ENCODE results near the gene KLHDC2.
"Not testable (repeated sequence)": the region's sequence is repeated elsewhere in the genome, so short reads cannot be mapped to it uniquely, and the experiment has no call there.

Gene KLHDC2

DNA sequence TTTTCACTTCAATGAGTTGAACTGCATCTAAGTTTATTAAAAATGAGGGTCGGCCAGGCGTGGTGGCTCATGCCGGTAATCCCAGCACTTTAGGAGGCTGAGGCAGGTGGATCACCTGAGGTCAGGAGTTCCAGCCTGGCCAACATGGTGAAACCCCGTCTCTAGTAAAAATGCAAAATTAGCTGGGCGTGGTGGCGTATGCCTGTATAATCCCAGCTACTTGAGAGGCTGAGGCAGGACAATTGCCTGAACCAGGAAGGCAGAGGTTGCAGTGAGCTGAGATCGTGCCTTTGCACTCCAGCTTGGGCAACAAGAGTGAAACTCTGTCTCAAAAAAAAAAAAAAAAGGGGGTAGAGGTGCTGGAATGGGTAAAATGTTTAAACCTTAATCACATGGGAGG is 13.1 kb downstream of the KLHDC2 start:
- DNase-seq = not testable (repeated sequence)

DNA sequence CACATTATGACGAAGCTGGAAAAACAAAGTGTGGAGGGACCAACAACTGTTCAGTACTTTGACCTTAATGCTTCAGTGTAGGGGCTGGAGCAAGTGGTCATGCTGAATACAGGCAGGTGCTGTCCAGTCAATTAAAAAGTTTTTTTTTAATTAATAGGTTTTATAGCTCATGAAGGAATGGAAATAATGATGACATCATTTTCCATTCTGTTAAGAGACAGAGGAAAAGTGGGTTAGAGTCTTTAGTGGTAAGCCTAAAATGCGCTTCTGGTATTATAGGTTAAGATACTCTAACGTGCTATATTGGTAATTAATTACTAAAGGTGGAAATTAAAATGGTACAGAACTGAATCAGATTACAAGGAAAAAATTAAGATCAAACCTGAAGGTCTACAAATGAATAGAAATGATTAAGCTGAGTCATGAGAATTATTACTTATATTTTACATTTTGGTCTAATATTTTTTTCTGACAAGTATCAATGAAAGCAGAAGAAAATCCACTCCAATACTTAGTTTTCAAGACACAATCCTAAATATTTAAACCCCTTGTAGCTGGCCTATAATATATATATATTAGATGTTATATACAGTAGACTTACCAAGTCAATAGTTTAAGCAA is 15.6 kb downstream of the KLHDC2 start:
- no peak for DNase-seq

DNA sequence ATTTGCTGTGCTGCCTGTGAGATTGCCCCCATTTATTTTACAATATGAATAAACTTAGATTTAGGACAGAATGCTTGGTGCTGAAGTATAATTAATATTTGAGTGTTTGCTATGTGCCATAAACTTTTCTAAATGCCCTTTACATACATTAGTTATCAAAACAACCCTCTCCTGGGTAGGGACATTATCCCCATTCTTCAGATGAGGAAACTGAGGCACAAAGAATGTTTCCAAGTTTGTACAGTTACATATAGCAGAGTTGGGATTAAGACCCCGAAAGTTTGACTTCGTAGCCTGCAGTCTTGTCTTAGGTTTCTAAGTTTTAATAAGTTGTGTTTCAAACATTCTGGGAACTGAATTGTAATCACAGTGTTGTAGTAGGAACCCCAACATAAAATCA is 18.4 kb downstream of the KLHDC2 start:
- no peak for DNase-seq

DNA sequence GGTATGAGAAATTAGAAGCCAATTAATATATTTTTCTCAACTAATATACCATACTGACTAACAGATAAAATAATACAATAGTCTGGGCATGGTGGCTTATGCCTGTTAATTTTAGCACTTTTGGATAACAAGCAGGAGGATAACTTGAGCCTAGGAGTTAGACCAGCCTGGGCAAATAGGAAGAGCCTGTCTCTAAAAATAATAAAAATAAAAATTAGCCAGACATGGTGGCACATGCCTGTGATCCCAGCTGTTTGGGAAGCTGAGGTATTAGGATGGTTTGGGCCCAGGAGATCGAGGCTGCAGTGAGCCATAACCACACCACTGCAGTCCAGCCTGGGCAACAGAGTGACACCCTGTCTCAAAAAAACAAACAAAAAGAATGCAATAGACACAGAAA is 24.7 kb downstream of the KLHDC2 start:
- no peak for DNase-seq

DNA sequence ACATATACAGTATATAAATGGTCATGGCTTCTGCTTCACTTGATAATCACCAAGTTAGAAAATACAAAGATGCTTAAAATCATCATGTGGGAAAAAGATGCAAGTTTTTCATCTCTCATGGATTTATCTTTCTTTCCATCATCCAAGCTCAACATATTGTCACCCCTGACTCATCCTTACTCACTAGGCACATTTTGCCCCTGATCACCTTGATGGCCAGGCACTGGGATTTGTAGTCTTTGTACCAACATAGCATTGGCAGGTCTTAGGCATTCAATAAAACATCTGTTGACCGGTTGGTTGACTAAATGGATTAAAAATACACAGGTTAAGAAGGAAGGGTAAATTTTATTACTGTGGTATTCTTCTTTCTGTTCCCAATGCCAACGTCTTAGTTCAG is 28.1 kb downstream of the KLHDC2 start:
- peak; percentile 6 for DNase-seq

DNA sequence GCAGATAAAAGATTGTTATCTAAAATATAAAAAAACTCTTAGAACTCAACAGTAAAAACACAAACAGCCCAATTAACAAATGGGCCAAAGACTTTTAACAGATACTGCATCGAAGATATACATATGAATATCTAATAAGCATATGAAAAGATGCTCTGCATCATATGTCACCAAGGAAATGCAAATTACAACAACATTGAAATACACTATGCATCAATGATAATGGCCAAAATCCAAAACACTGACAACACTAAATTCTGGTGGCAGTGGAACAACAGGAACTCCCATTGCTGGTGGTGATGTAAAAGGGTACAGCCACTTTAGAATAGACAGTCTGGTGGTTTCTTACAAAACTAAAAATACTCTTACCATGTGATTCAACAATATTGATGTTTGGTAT is 40.8 kb downstream of the KLHDC2 start:
- no peak for DNase-seq

DNA sequence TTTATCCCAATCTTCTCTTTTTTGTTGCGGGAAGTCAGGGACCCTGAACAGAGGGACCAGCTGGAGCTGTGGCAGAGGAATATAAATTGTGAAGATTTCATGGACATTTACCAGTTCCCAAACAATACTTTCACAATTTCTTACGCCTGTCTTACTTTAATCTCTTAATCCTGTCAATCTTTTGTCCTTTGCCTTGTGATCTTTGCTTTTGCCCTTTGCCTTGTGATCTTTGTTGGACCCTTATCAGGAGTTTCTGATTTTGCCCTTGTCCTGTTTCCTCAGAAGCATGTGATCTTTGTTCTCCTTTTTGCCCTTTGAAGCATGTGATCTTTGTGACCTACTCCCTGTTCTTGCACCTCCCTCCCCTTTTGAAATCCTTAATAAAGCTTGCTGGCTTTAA is 48.2 kb downstream of the KLHDC2 start:
- not testable (repeated sequence) for DNase-seq

DNA sequence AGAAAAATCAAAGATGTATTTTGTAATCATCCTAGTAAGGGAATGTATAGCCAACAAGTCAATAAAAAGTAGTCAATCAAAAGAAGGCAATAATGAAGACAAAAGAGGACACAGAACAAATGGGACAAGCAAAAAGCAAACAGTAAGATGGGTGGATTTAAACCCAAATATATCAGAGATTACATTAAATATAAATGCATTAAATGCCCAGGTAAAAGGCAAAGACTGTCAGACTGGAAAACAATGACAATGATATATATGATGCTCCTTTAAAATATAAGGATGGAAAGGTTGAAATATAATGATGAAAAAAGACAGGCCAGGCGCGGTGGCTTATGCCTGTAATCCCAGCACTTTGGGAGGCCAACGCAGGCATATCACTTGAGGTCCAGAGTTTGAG is 48.9 kb downstream of the KLHDC2 start:
- no peak for DNase-seq

DNA sequence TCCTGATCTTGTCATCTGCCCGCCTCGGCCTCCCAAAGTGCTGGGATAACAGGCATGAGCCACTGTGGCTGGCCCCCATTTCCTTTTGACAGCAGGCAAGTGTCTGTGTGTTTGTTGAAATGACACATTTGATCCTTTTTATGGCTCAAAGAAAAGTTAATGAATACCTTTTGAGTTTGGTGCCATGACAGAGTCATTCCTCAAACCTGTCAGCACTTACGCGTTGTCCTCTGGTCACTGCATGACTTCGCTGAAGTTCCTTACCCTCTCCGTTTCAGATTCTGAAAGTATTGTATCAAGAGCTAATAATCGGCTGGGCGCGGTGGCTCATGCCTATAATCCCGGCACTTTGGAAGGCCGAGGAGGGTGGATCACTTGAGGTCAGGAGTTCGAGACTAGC is 52.2 kb downstream of the KLHDC2 start:
- no peak for DNase-seq

DNA sequence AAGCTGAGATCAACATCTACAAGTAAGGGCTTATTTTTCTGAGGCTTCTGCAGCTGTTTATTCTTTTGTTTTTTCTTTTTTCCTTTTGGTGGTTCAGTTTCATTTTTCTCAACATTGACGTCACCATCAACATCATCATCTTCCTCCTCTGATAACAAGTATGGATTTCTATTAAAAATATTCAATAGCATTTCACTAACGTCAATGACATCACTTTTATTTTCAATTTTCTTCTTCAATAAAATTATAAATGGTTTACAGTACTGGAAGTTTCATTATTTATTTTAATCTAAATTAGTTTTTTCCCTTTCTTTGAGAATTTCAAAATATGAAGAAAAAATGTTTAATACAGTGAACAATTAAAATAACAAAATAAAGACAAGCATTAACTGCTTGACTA is 60.7 kb downstream of the KLHDC2 start:
- no peak for DNase-seq

All from EL (cell line).